ENCODE data around the gene PRKG1.

GRCh38 chr10:51358227-51358626 lies 283.9 kb downstream of the PRKG1 start:
- TF ChIP-seq CTCF (IDR thresholded peaks at IDR 0.05; ENCODE audit: borderline replicate concordance, extremely low read depth, low read length, poor library complexity, severe bottlenecking) (no peak), EZH2 (IDR thresholded peaks at IDR 0.05; ENCODE audit: borderline replicate concordance, low read depth, low read length, severe bottlenecking) (no peak)
